HepG2 (cell line): ENCODE results near the gene CRIM1. TPM values are rescaled to one million over a fixed set of nuclear protein-coding genes. Genes with fewer than 3 reads are reported as not detected.

ENCODE experiments used
- CSRNP1 ChIP-seq: sonication (generic); formaldehyde crosslinking; IDR thresholded peaks from 2 replicates; pipeline ENCODE4 v1.8.1; 2023; ENCODE audit warnings: mild to moderate bottlenecking, missing genetic modification reagents
- HHEX ChIP-seq: IDR thresholded peaks from 2 replicates; pipeline ENCODE4 v1.6.1; 2016; ENCODE audit warnings: control low read depth
- KAT2B ChIP-seq: fragments of 150-350 bp; IDR thresholded peaks from 2 replicates; pipeline ENCODE4 v1.6.1; 2014; ENCODE audit warnings: low read depth, low read length, borderline replicate concordance
- POLR2AphosphoS2 ChIP-seq: IDR thresholded peaks from 2 replicates; pipeline ENCODE4 v1.6.1; 2011; ENCODE audit warnings: low read depth, low read length, improper control_type of control experiment
- RXRA ChIP-seq: sonication (generic); formaldehyde crosslinking; IDR thresholded peaks from 2 replicates; pipeline ENCODE4 v1.5.1; 2020; ENCODE audit warnings: missing genetic modification reagents
- RXRB ChIP-seq: IDR thresholded peaks from 2 replicates; pipeline ENCODE4 v1.6.1; 2016; ENCODE audit warnings: borderline replicate concordance, missing genetic modification reagents, missing compliant biosample characterization
- SNAPC2 ChIP-seq: sonication (generic); formaldehyde crosslinking; IDR thresholded peaks from 2 replicates; pipeline ENCODE4 v1.8.1; 2022; ENCODE audit warnings: mild to moderate bottlenecking, missing genetic modification reagents
- ZFP36L1 ChIP-seq: sonication (generic); formaldehyde crosslinking; IDR thresholded peaks from 2 replicates; pipeline ENCODE4 v1.8.0; 2022; ENCODE audit warnings: mild to moderate bottlenecking, missing genetic modification reagents, moderate library complexity
- ZFP91 ChIP-seq: sonication (generic); formaldehyde crosslinking; IDR thresholded peaks from 2 replicates; pipeline ENCODE4 v1.9.0; 2022; ENCODE audit warnings: missing genetic modification reagents, mild to moderate bottlenecking, borderline replicate concordance
- ZNF34 ChIP-seq: sonication (generic); formaldehyde crosslinking; IDR thresholded peaks from 2 replicates; pipeline ENCODE4 v1.4.0; 2020; ENCODE audit warnings: mild to moderate bottlenecking, missing genetic modification reagents, borderline replicate concordance
- ZNF431 ChIP-seq: sonication (generic); formaldehyde crosslinking; IDR thresholded peaks from 2 replicates; pipeline ENCODE4 v1.9.0; 2022; ENCODE audit warnings: missing genetic modification reagents, low read depth, mild to moderate bottlenecking, borderline replicate concordance
- ZNF674 ChIP-seq: sonication (generic); formaldehyde crosslinking; IDR thresholded peaks from 2 replicates; pipeline ENCODE4 v1.5.0; 2020; ENCODE audit warnings: low read depth, mild to moderate bottlenecking, missing genetic modification reagents
- ZNF709 ChIP-seq: sonication (generic); formaldehyde crosslinking; IDR thresholded peaks from 2 replicates; pipeline ENCODE4 v1.5.0; 2020; ENCODE audit warnings: mild to moderate bottlenecking, missing genetic modification reagents
- polyA plus RNA-seq, 8 experiments: library from polyadenylated mRNA; depleted of rRNA in 3 of 8; stranded (reverse) in 7 of 8; unstranded in 1 of 8; fragments of >200 nt; fragmentation: Illumina TruSeq in 4 of 8; extraction: Trizol in 4 of 8; gene quantifications; 2 replicates each; pipeline versions ENCODE4 v1.2.1 to v1.2.3, GENCODE V29; 2011 to 2016; ENCODE audit warnings: low read depth in 4 of 8, missing spikeins in 1 of 8, mixed read lengths in 1 of 8; ENCODE audit not compliant: insufficient read depth in 1 of 8
- total RNA-seq, 5 experiments: library from RNA; depleted of rRNA; stranded (reverse); fragments of >200 nt; fragmentation: Illumina TruSeq; extraction: Trizol; gene quantifications; 2 replicates each; pipeline ENCODE4 v1.2.3, GENCODE V29; 2016; ENCODE audit warnings: low read depth in 1 of 5
- TF ChIP-seq, protein P1 (sequence below): sonication (generic); formaldehyde crosslinking; IDR thresholded peaks from 2 replicates; pipeline ENCODE4 v1.4.0; 2020; ENCODE audit warnings: missing genetic modification reagents
- TF ChIP-seq, protein P2 (sequence below): sonication (generic); formaldehyde crosslinking; IDR thresholded peaks from 2 replicates; pipeline ENCODE4 v1.4.0; 2020; ENCODE audit warnings: missing genetic modification reagents, borderline replicate concordance
- TF ChIP-seq, protein P3 (sequence below): sonication (generic); formaldehyde crosslinking; IDR thresholded peaks from 2 replicates; pipeline ENCODE4 v1.4.0; 2020; ENCODE audit warnings: missing genetic modification reagents, borderline replicate concordance

Gene CRIM1
- total and polyA plus RNA-seq, 2 of the 13 experiments (the other 11 are each of a cell fraction or from before 2014, with no cell fraction given), result 39.1 to 69.9 TPM

- TF ChIP-seq ZNF709 (CRISPR knock-in tag) (peak; percentile 89; the same call in 1 of the 2 replicates), ZNF674 (CRISPR knock-in tag) (no peak), SNAPC2 (CRISPR knock-in tag) (peak; percentile 93; the same call in 1 of the 2 replicates), HHEX (CRISPR knock-in tag) (peak; percentile 69), POLR2AphosphoS2 (peak; percentile 95), RXRB (peak; percentile 99), ZNF34 (CRISPR knock-in tag) (peak; percentile 82; the same call in 1 of the 2 replicates), ZNF431 (CRISPR knock-in tag) (peak; percentile 10; the same call in 1 of the 2 replicates), CSRNP1 (peak; percentile 76; the same call in 1 of the 2 replicates), KAT2B (no peak), RXRA (CRISPR knock-in tag) (peak; percentile 100), ZFP91 (CRISPR knock-in tag) (peak; percentile 97), ZFP36L1 (CRISPR knock-in tag) (peak; percentile 79; the same call in 1 of the 2 replicates)
- TF ChIP-seq, protein P1, sequence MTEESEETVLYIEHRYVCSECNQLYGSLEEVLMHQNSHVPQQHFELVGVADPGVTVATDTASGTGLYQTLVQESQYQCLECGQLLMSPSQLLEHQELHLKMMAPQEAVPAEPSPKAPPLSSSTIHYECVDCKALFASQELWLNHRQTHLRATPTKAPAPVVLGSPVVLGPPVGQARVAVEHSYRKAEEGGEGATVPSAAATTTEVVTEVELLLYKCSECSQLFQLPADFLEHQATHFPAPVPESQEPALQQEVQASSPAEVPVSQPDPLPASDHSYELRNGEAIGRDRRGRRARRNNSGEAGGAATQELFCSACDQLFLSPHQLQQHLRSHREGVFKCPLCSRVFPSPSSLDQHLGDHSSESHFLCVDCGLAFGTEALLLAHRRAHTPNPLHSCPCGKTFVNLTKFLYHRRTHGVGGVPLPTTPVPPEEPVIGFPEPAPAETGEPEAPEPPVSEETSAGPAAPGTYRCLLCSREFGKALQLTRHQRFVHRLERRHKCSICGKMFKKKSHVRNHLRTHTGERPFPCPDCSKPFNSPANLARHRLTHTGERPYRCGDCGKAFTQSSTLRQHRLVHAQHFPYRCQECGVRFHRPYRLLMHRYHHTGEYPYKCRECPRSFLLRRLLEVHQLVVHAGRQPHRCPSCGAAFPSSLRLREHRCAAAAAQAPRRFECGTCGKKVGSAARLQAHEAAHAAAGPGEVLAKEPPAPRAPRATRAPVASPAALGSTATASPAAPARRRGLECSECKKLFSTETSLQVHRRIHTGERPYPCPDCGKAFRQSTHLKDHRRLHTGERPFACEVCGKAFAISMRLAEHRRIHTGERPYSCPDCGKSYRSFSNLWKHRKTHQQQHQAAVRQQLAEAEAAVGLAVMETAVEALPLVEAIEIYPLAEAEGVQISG, result peak; percentile 87
- TF ChIP-seq, protein P2, sequence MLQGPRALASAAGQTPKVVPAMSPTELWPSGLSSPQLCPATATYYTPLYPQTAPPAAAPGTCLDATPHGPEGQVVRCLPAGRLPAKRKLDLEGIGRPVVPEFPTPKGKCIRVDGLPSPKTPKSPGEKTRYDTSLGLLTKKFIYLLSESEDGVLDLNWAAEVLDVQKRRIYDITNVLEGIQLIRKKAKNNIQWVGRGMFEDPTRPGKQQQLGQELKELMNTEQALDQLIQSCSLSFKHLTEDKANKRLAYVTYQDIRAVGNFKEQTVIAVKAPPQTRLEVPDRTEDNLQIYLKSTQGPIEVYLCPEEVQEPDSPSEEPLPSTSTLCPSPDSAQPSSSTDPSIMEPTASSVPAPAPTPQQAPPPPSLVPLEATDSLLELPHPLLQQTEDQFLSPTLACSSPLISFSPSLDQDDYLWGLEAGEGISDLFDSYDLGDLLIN, result peak; percentile 70; the same call in 1 of the 2 replicates
- TF ChIP-seq, protein P3, sequence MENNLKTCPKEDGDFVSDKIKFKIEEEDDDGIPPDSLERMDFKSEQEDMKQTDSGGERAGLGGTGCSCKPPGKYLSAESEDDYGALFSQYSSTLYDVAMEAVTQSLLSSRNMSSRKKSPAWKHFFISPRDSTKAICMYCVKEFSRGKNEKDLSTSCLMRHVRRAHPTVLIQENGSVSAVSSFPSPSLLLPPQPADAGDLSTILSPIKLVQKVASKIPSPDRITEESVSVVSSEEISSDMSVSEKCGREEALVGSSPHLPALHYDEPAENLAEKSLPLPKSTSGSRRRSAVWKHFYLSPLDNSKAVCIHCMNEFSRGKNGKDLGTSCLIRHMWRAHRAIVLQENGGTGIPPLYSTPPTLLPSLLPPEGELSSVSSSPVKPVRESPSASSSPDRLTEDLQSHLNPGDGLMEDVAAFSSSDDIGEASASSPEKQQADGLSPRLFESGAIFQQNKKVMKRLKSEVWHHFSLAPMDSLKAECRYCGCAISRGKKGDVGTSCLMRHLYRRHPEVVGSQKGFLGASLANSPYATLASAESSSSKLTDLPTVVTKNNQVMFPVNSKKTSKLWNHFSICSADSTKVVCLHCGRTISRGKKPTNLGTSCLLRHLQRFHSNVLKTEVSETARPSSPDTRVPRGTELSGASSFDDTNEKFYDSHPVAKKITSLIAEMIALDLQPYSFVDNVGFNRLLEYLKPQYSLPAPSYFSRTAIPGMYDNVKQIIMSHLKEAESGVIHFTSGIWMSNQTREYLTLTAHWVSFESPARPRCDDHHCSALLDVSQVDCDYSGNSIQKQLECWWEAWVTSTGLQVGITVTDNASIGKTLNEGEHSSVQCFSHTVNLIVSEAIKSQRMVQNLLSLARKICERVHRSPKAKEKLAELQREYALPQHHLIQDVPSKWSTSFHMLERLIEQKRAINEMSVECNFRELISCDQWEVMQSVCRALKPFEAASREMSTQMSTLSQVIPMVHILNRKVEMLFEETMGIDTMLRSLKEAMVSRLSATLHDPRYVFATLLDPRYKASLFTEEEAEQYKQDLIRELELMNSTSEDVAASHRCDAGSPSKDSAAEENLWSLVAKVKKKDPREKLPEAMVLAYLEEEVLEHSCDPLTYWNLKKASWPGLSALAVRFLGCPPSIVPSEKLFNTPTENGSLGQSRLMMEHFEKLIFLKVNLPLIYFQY (CRISPR knock-in tag), result peak; percentile 70; the same call in 1 of the 2 replicates
Measured at GRCh38 chr2:36380624-36381481, 25.3 kb downstream of the CRIM1 start (continued).
